IPS DF 4.7 (cell line): Measurements from ENCODE around the gene CSNK1A1.
"Not testable (repeated sequence)": the region's sequence is repeated elsewhere in the genome, so short reads cannot be mapped to it uniquely, and the experiment has no call there.

Experiments
- DNase-seq: peaks from one replicate; pipeline ENCODE4 v3.0.0-alpha.2; 2013; ENCODE audit warnings: low spot score; ENCODE audit errors: extremely low read depth

The CSNK1A1 gene

GRCh38 chr5:149456597-149457392 is 94.4 kb downstream of the CSNK1A1 start:
- no peak for DNase-seq

DNA sequence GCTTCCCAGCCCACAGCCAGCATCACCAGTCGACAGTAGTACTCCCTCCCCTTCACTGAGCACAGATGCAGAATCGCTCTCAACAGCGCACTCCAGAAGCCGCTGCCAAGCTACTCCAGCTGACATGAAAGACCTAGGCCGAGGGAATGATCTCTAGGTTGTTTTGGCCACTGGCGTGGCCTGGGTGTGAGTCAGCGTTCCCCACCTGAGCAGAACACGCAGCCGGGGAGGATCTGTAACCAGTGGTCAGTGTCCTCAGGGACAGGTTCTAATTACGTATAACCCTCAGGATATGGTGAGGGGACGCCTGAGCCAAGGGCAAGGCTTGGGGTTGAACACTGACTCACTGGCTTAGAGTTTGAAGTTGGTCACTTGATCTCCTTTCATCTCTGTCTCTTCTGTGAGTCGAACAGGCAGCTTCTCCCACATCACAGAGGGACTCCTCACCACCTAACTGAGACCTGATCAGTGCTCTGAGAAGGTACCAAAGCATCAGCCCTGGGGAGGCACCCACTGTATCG is 95.3 kb downstream of the CSNK1A1 start:
- no peak for DNase-seq

GRCh38 chr5:149453618-149454415 is 97.4 kb downstream of the CSNK1A1 start:
- no peak for DNase-seq

DNA sequence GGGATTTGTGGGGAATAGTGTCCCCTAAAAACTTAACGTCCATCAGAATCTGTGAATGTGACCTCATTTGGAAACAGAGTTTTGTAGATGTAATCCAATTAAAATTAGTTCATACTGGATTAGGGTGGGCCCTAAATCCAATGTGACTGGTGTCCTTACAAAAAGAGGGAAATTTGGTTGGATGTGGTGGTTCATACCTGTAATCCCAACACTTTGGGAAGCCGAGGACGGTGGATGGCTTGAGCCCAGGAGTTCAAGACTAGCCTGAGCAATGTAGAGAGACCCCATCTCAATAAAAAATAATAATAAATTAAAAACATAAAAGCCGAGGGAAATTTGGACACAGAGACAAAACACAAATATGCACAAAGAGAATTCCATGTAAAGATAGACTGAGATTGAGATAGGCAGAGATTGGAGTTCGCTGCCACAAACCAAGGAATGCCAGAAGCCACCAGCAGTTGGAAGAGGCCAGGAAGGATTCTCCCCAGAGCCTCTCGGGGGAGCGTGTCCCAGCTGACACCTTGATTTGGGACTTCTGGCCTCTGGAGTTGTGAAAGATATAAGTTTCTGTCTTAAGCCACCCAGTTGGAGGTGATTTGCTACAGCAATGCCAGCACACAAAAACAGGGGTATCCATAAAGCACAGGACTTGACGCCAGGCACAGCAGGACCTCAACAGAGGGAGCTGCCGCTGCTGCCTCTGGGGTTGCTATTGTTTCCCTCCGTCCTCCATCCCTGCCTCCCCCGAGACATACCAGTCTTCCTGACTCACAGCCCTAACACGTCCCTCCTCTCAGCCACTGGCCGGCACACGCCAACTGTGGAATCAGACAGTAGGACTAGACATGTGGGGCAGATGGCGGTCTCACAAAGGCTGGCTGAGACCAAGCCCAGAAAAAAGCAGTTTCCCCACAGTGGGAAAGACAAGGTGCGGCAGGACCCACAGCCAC is 98.3 kb downstream of the CSNK1A1 start:
- DNase-seq: no peak

DNA sequence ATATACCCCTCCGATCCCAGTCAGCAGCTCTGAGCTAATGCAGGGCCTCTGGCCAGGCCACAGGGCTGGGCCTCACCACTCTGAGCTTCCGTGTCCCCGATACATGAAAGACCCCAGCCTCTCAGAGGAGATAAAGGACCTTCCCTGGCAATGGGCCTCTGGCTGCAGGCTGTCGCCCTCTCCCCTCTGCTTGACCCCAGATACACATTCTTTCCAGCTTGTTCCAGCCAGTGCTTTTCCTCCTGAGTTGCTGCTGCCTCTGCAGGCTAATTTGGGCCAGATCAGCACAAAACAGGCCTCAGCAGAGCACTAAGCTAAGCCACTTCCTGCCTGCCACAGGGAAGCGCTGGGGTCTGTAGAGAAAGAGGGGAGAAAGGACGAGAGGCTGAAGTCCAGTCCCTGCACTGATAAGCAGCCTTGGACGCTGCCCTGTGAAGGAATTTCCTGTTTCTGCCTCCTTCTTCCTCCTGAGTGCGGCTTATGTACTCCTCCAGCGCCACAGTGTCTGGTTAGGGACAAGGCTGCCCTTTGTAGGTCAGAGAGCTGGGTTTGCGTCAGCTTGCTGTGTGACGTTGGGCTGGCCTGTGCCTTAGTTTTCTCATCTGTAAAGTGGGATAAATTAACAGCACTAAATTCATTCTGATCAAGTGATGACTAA is 99.1 kb downstream of the CSNK1A1 start:
- DNase-seq: no peak

DNA sequence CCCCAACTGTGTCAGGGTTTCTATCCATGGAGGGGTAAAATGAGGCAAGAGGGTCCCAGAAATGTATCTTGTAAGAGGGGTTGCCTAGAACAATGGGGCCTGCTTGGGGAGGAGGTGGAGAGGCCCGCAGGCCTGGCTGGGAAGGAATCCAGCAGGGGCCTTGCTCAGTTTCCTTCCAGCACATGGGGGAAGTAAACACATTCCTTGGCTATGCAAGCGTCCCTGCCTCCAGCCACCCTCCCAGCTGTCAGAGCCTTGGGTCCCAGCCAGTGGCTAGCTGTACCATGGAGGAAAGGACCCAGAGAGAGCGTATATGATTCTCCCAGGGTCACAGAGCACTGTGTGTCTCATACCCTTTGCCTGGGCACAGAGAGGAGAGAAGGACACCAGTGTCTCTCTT is 101.0 kb downstream of the CSNK1A1 start:
- DNase-seq: no peak

DNA sequence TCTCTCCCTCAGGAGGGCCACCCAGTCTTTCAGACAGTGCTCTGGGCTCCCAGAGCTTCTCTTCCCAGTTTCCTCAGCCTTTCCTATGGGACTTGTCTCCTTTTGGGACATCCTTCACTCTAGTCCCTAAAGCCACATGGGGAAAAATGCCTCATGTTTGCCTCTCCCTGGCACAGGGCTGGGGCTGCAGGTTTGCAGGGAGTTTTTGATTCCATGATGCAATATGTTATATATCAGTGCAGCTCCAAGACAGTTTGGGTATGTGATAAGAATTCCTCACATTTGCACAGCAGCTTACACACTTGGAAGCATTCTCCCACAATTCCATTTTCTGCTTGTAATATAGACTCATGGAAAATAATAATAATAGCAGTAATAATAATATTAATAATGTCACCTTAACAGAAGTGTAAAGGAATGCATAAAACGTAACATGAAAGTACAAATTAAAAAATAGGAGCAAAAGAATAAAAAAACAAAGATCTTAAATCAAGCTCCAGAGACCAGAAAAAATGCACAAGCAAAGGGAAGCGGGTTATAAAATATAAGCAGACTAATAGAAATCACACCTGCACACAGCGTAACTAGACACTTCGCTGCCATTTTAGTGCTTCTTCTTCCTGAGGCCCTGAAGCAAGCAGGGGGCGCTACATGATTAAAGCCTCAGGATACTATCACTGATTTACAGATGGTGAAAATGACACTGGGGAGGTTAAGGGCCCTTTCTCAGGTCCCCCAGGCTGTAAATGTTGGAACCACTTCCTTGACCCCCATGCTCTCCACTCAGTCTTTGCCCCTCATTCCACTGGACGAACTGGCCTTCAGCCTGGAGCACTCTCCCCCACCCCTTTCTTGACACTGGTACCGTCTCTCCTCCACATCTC is 102.2 kb downstream of the CSNK1A1 start:
- no peak for DNase-seq

DNA sequence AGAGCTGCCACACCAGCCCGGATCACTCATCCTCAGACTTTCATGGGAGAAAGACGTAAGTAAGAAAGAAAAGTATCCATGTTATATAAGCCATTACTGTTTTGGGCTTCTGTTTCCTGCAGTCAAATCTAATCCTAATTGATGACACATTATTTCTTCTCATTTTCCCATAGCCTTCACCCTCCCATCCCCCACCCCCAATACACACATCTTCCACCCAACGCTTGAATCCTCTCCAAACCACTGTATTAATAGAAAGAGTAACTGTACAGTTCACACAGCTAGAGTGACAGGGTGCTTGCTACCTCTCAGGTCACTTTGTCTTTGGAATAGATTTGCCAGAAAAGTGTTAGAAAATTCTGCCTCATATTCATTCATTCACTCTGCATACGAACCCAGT is 102.8 kb downstream of the CSNK1A1 start:
- DNase-seq: no peak

- DNase-seq: no peak
Observed at GRCh38 chr5:149447373-149448367, 103.6 kb downstream of the CSNK1A1 start.

DNA sequence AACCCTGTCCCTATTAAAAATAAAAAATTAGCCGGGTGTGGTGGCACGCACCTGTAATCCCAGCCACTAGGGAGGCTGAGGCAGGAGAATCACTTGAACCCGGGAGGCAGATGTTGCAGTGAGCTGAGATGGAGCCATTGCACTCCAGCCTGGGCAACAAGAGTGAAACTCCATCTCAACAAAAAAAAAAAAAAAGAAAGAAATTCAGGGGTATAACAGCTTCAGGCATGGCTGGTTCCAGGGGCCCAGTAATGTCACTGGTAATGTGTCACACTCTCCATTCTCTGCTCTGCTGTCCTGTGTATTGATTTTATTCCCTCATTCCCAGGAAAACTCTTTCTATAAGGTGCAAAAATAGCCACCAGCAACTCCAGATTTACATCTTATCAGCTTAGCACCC is 104.4 kb downstream of the CSNK1A1 start:
- not testable (repeated sequence) for DNase-seq

- no peak for DNase-seq
Observed at GRCh38 chr5:149445739-149446369, 105.4 kb downstream of the CSNK1A1 start.

GRCh38 chr5:149445343-149445738 is 105.9 kb downstream of the CSNK1A1 start:
- DNase-seq: no peak

DNA sequence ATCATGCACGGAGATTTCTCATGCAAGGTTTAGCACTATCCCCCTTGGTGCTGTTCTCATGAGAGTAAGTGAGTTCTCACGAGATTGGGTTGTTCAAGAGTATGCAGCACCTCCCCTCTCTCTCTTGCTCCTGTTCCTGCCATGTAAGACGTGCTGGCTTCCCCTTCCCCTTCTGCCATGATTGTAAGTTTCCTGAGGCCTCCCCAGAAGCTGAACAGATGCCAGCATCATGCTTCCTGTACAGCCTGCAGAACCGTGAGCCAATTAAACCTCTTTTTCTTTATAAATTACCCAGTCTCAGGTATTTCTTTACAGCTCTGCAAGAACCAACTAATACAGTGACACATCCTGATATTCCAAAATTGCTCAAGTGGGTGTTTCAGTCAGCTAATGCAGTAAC is 106.8 kb downstream of the CSNK1A1 start:
- not testable (repeated sequence) for DNase-seq

- DNase-seq: no peak
Observed at GRCh38 chr5:149443210-149443609, 108.0 kb downstream of the CSNK1A1 start.

DNA sequence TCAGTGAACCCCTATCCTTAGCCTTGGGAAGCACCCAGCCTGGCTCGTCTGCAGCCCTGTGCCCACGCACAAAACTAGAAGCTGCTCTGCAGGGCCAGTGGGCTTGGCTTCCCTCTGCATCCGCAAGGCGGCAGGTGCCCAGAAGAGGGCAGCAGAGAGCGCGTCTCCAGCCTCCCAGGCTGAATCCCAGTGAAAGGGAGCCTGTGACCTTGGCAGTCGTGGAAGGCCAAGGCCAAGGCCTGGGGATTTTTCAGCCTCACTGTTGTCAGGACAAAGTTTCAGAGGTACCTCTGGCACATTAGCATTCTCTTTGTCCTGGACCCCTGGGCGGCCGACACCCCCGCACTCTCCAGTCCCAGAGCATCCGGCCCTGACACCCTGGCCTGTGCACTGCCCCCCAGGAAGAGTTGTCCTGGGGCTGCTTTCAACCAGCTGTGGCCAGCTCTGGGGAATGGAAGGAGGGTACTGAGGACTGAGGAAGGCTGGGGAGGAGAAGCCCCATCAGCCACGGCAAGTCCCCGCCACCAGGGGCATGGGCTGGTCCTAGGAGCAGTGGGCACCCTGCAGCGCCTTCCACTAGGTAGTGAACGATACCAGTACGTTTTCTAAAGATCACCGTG is 108.6 kb downstream of the CSNK1A1 start:
- no peak for DNase-seq
